Right lung (tissue), 5 donors: ENCODE data around the gene IFT172. TPM values are rescaled to one million over a fixed set of nuclear protein-coding genes. Genes with fewer than 3 reads are reported as not detected.
"Not testable (repeated sequence)": the region's sequence is repeated elsewhere in the genome, so short reads cannot be mapped to it uniquely, and the experiment has no call there.

Experiments used
- DNase-seq, 2 donors: peaks; one replicate each; pipeline ENCODE4 v3.0.0-alpha.2; 2013
- polyA plus RNA-seq, 5 donors: library from polyadenylated mRNA; unstranded; fragments of 120-200 nt; gene quantifications; one replicate each; pipeline versions ENCODE4 v1.2.1 to v1.2.3, GENCODE V29; 2013; ENCODE audit warnings: inconsistent platforms in 1 of 5, low replicate concordance in 1 of 5; ENCODE audit not compliant: insufficient read length in 5 of 5, insufficient read depth in 1 of 5

IFT172 gene
- polyA plus RNA-seq, 5 donors: 41.1 to 52.5 (median 49.4) TPM

DNA sequence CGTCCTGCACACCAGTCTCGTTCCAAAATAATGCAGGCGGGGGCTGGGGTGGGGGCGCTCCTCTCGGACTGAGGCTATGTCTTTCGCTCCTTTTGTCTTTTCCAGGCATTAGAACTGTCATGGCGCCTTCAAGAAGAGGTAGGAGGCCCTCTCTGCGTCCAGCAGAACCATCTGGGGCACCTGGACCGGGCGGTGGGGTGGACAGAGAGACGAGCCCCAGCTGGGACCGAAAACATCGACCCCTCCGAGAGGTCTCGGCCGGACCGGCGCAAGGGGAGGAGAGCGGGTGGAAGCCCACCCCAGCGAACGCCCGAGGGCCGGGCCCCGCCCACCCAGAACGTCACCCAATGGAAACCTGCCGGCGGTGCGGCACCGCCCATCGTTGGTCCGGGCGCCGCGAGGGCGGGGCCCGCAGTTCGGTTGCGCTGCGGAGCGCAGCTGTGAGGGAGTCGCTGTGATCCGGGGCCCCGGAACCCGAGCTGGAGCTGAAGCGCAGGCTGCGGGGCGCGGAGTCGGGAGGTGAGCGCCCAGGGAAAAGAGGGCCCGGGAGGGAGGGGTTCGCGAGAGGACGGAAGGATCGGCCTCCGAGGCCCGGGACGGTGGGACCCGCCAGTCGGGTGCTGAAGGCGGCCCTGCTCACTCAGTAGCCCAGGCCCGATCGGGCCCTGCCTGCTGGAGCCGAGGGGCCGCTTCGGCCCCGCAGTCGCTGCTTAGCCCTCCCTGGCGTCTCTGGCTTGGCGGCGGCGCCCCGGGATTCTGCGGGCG lies 61.1 kb downstream of the IFT172 start, which contains the start of gene NRBP1:
TSS of gene NRBP1 (plus strand) at position 419 of the 765 bp plus-strand sequence. CDS start 4,643 bp downstream, outside the sequence.
- DNase-seq: peak; percentile 95 to 97

DNA sequence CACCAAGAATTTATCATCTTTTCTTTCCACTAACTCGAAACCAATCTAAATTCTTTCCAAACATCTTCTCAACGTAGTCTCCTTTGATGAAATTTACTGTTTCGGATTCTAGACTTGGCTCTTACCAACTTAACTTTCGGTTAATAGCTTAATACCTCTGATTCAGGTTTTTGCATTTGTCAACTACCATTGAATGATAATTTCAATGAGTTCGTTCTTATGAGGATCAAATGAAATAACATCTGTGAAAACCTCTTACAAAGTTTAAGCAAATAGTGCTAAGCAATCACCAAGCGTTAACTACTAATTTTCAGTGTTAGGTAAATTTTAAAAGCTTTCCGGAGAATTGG lies 61.7 kb downstream of the IFT172 start:
- DNase-seq: no peak

DNA sequence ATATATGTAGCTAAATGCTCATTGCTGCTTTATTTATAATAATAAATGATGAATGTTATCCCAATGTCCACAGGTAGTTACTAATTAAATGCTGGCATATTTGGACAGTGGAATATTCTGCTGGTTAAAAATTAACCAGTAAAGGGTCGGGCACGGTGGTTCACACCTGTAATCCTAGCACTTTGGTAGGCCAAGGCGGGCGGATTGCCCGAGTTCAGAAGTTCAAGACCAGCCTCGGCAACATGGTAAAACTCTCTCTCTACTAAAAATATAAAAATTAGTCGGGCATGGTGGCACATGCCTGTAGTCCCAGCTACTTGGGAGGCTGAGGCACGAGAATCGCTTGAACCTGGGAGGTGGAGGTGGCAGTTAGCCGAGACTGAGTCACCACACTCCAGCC lies 64.5 kb downstream of the IFT172 start:
- not testable (repeated sequence) for DNase-seq

DNA sequence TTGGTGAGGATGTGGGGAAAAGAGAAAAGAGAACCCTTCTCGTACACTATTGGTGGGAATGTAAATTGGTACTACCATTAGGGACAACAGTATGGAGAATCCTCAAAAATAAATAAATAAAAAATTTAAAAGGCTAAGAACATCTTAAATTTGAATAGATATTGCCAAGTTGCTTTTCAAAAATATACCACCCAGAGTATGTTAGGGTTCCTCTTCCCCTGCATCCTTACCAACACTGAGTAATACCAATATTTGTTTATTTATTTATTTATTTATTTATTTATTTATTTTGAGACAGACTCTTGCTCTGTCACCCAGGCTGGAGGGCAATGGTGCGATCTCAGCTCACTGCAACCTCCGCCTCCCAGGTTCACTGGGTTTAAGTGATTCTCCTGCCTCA lies 66.6 kb downstream of the IFT172 start:
- DNase-seq: no peak

DNA sequence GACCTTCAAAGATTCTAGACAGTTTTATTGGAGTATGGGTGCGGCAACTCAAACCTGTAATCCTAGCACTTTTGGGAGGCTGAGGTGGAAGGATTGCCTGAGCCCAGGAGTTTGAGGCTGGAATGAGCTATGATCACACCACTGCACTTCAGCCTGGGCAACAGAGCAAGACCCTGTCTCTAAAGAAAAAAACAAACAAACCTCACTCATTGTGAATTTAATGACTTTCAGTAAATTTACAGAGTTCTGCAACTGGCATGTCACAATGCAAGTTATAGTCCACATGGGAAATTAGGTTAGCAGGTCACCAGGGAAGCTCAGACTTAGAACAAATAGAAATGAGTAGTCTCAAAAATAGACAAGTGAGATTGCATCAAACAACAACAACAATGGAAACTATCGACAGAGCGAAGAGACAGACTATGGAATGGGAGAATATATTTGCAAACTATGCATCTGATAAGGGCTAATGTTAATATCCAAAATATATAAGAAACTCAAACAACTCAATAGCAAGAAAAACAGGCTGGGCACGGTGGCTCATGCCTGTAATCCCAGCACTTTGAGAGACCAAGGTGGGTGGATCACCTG lies 67.8 kb downstream of the IFT172 start:
- DNase-seq: no peak

DNA sequence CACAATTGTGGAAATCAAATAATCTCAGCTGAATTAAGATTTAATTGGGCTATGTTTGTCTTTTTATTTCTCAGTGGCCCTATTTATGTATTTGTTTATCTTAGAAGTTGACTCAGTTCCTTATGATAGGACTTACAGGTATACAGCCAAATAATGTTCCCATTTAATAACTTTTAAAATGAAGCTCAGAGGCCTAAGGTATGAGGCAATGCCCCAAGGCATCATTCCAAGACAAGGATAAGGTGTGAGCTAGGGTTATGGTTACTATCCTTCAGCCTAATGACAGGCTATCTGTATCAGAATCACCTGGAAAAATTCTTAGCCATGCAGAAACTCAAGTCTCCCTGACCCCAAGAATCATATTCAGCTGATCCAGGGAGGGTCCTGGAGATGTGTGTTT lies 68.5 kb downstream of the IFT172 start:
- no peak for DNase-seq

DNA sequence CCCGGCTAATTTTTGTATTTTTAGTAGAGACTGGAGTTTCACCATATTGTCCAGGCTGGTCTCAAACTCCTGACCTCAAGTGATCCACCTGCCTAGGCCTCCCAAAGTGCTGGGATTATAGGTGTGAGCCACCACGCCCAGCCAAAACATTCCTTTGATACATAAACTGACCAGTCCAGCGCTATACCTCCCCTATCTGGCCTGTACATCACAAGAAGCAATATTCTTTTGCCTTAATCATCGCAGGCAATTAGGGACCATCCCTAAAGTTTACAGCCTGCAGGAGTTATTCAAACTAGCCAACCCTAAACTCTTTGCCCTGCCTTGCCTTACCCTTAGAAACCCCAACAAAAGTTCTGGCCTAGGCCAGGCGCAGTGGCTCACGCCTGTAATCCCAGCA lies 73.4 kb downstream of the IFT172 start:
- no peak for DNase-seq

DNA sequence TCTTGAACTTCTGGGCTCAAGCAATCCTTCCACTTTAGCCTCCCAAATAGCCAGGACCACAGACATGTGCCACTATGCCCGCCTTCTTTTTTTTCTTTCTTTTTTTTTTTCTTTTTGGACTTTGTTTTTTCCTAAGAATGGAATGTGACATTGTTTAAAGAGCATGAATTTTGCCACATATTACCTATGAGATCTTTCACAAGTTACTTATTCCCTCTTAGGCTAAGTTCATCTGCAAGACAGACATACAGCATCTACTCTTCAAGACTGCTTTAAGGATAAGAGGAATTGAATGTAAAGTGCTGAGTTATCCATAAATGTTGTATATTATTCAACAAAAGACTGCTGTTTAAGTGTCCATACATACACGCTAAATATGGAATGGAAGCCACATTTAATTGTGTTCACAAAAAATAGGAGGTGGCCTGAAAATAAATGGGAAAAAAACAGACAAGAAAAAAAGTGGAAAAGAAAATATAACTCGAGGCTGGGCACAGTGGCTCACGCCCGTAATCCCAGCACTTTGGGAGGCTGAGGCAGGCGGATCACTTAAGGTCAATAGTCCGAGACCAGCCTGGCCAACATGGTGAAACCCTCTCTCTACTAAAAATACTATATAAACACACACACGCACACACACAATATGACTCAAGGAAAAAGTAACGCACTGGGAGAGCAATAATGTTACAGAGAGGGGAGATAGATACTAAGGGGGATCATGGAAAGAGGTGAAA lies 77.0 kb downstream of the IFT172 start:
- no peak for DNase-seq

DNA sequence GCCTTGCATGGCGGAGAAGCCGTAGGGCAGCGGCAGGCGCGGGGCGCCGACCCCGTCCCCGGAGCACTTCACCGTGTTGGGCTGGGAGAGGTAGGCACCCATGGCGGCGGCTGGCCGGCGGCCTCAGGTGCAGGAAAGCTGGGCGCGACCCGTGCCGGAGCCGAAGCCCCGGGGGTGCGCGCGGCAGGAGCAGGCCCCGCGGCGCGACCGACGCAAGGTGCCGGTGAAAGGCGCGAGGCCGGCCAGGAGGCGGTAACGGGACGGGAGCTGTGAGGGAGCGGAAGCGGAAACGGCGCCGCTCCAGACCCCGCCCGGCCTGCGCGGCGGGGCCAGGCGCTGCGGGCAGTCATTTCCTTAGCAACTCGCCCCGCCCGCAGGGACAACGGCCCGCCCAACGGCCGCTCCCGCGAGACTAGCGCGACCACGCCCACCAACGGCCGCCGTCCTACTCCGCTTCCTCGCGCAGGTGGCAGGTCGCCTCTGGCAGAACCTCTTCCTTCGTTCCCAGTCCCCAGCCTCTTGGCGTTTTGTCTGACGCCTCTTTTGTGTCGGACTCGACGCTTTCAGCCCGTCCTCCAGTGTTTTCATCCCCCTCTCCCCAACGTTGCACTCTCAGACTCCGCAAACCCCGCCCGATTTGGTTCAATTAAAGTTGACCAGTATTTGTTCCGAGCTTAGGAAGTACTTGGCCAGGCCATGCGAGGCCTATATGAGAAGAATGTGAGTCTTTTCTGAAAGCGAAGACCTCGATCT lies 80.0 kb downstream of the IFT172 start, which contains the start of gene PPM1G:
TSS of gene PPM1G (minus strand) at position 271 of the 753 bp plus-strand sequence. CDS start at position 102, 169 bp downstream.
- DNase-seq: peak; percentile 91

DNA sequence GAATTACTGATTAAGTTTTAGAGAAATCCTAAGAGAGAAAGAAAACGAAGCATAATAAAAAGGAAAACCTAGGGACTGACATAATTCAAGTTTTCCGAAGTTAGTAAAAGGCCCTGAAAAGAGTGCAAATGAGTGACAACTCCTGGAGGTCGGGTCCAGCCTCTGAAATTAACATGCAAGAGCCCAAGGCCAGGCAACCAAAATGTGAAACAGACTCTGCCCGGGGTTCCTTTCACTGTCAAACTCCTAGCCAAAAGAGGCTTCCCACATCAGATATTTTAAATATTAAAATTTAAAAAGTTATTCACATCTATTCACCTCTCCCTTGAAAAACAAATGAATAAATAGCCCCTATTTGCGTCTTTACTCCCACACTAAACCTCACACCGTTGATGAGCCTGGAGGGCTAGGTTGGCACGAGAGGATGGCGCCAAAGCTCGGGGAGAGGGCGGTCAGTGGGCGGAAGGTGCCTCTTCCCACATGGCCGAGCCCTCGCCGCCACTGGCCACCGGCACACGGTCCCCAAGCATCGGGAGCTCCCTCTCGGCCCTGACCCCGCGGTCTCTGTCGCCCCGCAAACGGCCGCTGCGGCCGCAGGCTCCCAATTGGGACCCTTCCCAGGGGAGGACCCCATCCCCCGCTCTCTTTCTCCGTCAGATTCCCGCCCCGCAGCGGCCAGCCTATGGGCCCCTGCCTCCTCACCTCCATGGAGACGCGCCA lies 80.8 kb downstream of the IFT172 start:
- no peak for DNase-seq

DNA sequence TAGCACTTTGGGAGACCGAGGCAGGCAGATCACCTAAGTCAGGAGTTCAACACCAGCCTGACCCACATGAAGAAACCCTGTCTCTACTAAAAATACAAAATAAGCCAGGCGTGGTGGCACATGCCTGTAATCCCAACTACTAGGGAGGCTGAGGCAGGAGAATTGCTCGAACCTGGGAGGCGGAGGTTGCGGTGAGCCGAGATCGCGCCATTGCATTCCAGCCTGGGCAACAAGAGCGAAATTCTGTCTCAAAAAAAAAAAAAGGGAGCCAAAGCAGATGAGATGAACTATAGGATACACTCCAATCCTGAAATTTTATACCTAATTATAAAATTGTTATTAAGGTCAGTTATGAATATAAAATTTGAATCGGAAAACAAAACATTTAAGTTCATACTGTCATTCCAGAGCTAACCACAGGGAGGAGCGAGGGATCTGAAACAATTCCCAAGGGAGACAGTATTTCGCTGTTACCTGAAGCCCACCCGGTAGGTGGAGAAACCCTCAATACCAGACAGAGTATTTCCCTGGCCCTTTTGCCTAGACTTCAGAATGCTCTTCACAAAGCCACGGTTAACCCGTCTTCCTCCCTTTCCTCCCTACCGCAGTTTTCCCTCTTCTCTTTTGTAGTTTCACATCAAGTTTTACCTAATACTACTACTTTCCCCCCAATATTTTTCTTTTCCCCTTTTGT lies 81.6 kb downstream of the IFT172 start:
- DNase-seq: peak in 1 of 2 donors; percentile 23

DNA sequence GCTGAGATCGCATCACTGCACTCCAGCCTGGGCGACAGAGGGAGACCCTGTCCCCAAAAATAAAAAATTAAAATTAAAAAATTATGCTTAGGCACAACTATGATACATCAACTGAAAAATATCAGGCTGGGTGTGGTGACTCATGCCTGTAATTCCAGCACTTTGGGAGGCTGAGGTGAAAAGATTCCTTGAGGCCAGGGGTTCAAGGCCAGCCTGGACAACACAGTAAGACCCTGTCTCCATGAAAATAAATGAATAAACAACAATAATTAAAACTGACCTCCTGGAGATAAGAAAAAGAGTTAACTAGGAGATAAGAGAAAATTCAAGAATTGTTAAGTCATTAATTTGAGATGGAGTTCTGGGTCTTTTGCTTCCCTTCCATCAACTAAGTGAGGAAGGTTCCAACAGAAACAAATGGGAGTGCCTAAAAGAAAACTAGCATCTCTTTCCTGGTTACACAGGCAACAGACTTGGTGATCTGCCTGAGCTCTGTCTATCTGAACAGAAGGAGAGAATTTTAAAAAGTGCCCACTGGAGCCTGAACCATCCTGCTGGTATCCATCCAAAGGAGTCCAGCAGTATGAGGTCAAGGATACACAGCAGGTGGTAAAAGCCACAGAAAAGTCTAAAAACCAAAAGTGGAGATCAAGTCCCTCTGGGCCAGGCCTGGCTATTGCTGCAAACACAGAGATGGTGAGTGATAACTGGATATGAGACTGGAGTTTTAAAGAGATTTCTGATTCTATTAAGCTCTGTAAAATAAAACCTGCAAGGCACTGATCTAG lies 89.0 kb downstream of the IFT172 start:
- DNase-seq: no peak

DNA sequence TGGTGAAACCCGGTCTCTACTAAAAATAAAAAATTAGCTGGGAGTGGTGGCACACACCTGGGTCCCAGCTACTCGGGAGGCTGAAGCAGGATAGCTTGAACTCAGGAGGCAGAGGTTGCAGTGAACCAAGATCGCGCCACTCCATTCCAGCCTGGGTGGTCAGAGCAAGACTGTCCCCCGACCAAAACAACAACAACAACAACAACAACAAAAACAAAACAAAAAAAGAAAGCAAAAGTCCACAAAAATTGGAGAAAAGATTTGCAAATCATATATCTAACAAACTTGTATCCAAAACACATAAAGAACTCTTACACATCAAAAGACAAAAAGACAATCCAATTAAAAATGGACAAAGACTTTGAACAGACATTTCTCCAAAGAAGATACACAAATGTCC lies 90.6 kb downstream of the IFT172 start:
- DNase-seq: no peak

Other genes starting within 250 kb of the IFT172 start
- gene SLC30A3, start 226.7 kb downstream of the IFT172 start, polyA plus RNA-seq: under 1 TPM; 0.24 to 0.61 (median 0.51) TPM
- under 1 TPM in 4 of 5 donors, not detected in 1; 0.14 to 0.53 (median 0.30) TPM for gene DNAJC5G, start 214.3 kb downstream of the IFT172 start, polyA plus RNA-seq
- gene TRIM54, start 207.3 kb downstream of the IFT172 start, polyA plus RNA-seq: 1 to 10 TPM in 1 of 5 donors, under 1 TPM in 1, not detected in 3; 0.13 to 4.3 TPM
- 1 to 10 TPM; 1.1 to 3.4 (median 1.9) TPM for gene UCN, start 181.3 kb downstream of the IFT172 start, polyA plus RNA-seq
- gene MPV17, start 166.6 kb downstream of the IFT172 start, polyA plus RNA-seq: 100 to 1,000 TPM in 1 of 5 donors, 10 to 100 TPM in 4; 80.7 to 114 (median 92.8) TPM
- 10 to 100 TPM; 55.7 to 65.1 (median 61.3) TPM for gene GTF3C2, start 133.0 kb downstream of the IFT172 start, polyA plus RNA-seq
- gene EIF2B4, start 119.4 kb downstream of the IFT172 start, polyA plus RNA-seq: 10 to 100 TPM; 50.6 to 61.7 (median 55.9) TPM
- 100 to 1,000 TPM in 2 of 5 donors, 10 to 100 TPM in 3; 83.8 to 120 (median 99.2) TPM for gene SNX17, start 119.1 kb downstream of the IFT172 start, polyA plus RNA-seq
- gene ZNF513, start 109.0 kb downstream of the IFT172 start, polyA plus RNA-seq: 10 to 100 TPM; 12.4 to 23.3 (median 14.5) TPM
- 10 to 100 TPM; 69.0 to 87.8 (median 82.8) TPM for gene PPM1G, start 80.2 kb downstream of the IFT172 start, polyA plus RNA-seq
- 100 to 1,000 TPM; 125 to 139 (median 135) TPM for gene NRBP1, start 61.1 kb downstream of the IFT172 start, polyA plus RNA-seq
- 10 to 100 TPM; 12.0 to 17.1 (median 12.9) TPM for gene KRTCAP3, start 47.4 kb downstream of the IFT172 start, polyA plus RNA-seq
- 10 to 100 TPM; 13.4 to 17.1 (median 14.2) TPM for gene FNDC4, start 5.5 kb upstream of the IFT172 start, polyA plus RNA-seq
- gene GCKR, start 7.1 kb upstream of the IFT172 start, polyA plus RNA-seq: 1 to 10 TPM in 3 of 5 donors, under 1 TPM in 2; 0.55 to 2.3 (median 1.2) TPM
- 10 to 100 TPM; 61.9 to 89.3 (median 87.2) TPM for gene ZNF512, start 93.3 kb upstream of the IFT172 start, polyA plus RNA-seq
- gene CCDC121, start 139.3 kb upstream of the IFT172 start, polyA plus RNA-seq: 10 to 100 TPM; 11.6 to 15.9 (median 13.2) TPM
- 10 to 100 TPM; 51.2 to 68.1 (median 64.2) TPM for gene GPN1, start 139.3 kb upstream of the IFT172 start, polyA plus RNA-seq
- 10 to 100 TPM; 47.6 to 64.5 (median 59.9) TPM for gene SUPT7L, start 173.9 kb upstream of the IFT172 start, polyA plus RNA-seq
- 10 to 100 TPM; 28.8 to 37.0 (median 34.3) TPM for gene SLC4A1AP, start 174.1 kb upstream of the IFT172 start, polyA plus RNA-seq